Esophagus muscularis mucosa (tissue), 4 donors: ENCODE measurements around the gene TDRD12. TPM values are rescaled to one million over a fixed set of nuclear protein-coding genes. Genes with fewer than 3 reads are reported as not detected.
"Not testable (repeated sequence)": the region's sequence is repeated elsewhere in the genome, so short reads cannot be mapped to it uniquely, and the experiment has no call there.

Experiments
- DNase-seq: peaks from one replicate; pipeline ENCODE4 v3.0.0-alpha.2; 2017; ENCODE audit errors: extremely low spot score
- H3K27ac ChIP-seq, 4 donors: fragments of 200-600 bp; sonication (generic); replicated peaks in 1 of 4; 1 replicate in 3 of 4; 2 replicates in 1 of 4; pipeline ENCODE4 v1.5.1; 2016 to 2019; ENCODE audit warnings: mild to moderate bottlenecking in 1 of 4
- H3K27me3 ChIP-seq, 4 donors: fragments of 200-600 bp; sonication (generic); one replicate each; pipeline versions ENCODE4 v1.5.1 to v1.6.0; 2016 to 2019
- H3K36me3 ChIP-seq, 4 donors: fragments of 200-600 bp; sonication (generic); one replicate each; pipeline ENCODE4 v1.5.1; 2016 to 2019
- H3K4me1 ChIP-seq, 4 donors: fragments of 200-600 bp; sonication (generic); one replicate each; pipeline ENCODE4 v1.5.1; 2016 to 2019
- H3K4me3 ChIP-seq, 4 donors: fragments of 200-600 bp; sonication (generic); 1 replicate in 2 of 4; 2 replicates in 2 of 4; pipeline ENCODE4 v1.5.1; 2016 to 2019; ENCODE audit warnings: mild to moderate bottlenecking in 4 of 4, moderate library complexity in 1 of 4
- H3K9me3 ChIP-seq, 4 donors: fragments of 200-600 bp; sonication (generic); 1 replicate in 3 of 4; 2 replicates in 1 of 4; pipeline ENCODE4 v1.5.1; 2016 to 2019
- CTCF ChIP-seq, 3 experiments: fragments of 200-600 bp in 2 of 3; fragments of 450-650 bp in 1 of 3; sonication (generic) in 2 of 3; IDR thresholded peaks; one replicate each; pipeline ENCODE4 v1.5.1; 2017 to 2019; ENCODE audit warnings: antibody characterized with exemption in 3 of 3, mild to moderate bottlenecking in 2 of 3, moderate library complexity in 1 of 3
- EP300 ChIP-seq: sonication (generic); formaldehyde crosslinking; IDR thresholded peaks from one replicate; pipeline ENCODE4 v1.6.1; 2017; ENCODE audit warnings: antibody characterized with exemption
- POLR2A ChIP-seq: fragments of 450-650 bp; IDR thresholded peaks from one replicate; pipeline ENCODE4 v1.6.1; 2017; ENCODE audit warnings: antibody characterized with exemption, moderate library complexity, mild to moderate bottlenecking, low read depth
- POLR2AphosphoS5 ChIP-seq, 2 donors: sonication (generic); formaldehyde crosslinking; IDR thresholded peaks; one replicate each; pipeline ENCODE4 v1.6.1; 2017; ENCODE audit warnings: antibody characterized with exemption in 2 of 2
- WGBS: methylation state at CpG from one replicate; pipeline ENCODE4 v1.1.5; 2018; 5-methylcytosine and 5-hydroxymethylcytosine counted together
- intact Hi-C: fragments of 100-400 bp; cut with DNase I; formaldehyde crosslinking; loops from one replicate; pipeline ENCODE4 v1.15.1; 2023
- total RNA-seq, 4 donors: library from RNA; depleted of rRNA; stranded (reverse); fragments of >200 nt; gene quantifications; one replicate each; pipeline versions ENCODE4 v1.1.0 to v1.2.1, GENCODE V29; 2016

Gene TDRD12
- total RNA-seq, 4 donors from 2014 or later: 0.83 to 1.6 (median 1.3) TPM; not detected in 1

- DNase-seq: no peak
- Histone ChIP-seq H3K4me3 (no peak overlapping the region), H3K9me3 (no peaks in the 10 kb centered on the region), H3K27me3 (peaks cover 0 to 12% (median 0%) of the 10 kb centered on the region in 4 donors), H3K36me3 (peaks cover 0 to 15% (median 3%) of the 10 kb centered on the region in 4 donors), H3K4me1 (no peaks in the 10 kb centered on the region), H3K27ac (no peak overlapping the region)
- intact Hi-C loops: no loop called here
- TF ChIP-seq POLR2A (no peak), POLR2AphosphoS5 (IDR thresholded peaks at IDR 0.05) (no peak), EP300 (no peak), CTCF (IDR thresholded peaks at IDR 0.05) (no peak)
- WGBS: 95% methylated on average over 12 of the region's 15 CpGs
These were observed 109.2 kb downstream of the TDRD12 start for GRCh38 chr19:32828643-32829344.

- intact Hi-C loops: no loop called here
- no peak for DNase-seq
- no peak overlapping the region for H3K4me3 ChIP-seq
- H3K27ac ChIP-seq: no peak overlapping the region
- H3K36me3 ChIP-seq: peaks cover 0 to 15% (median 3%) of the 10 kb centered on the region in 4 donors
- peaks cover 0 to 3% (median under 1%) of the 10 kb centered on the region in 4 donors for H3K4me1 ChIP-seq
- 91% methylated on average over 10 of the region's 10 CpGs for WGBS
- H3K9me3 ChIP-seq: no peaks in the 10 kb centered on the region
- TF ChIP-seq CTCF (IDR thresholded peaks at IDR 0.05): no peak
- peaks cover 0 to 6% (median 0%) of the 10 kb centered on the region in 4 donors for H3K27me3 ChIP-seq
These were observed 109.9 kb downstream of the TDRD12 start for GRCh38 chr19:32829345-32829896.

GRCh38 chr19:32830231-32831014, 110.9 kb downstream of the TDRD12 start:
- intact Hi-C loops: no loop called here
- H3K4me3 ChIP-seq: no peak overlapping the region
- no peaks in the 10 kb centered on the region for H3K27me3 ChIP-seq
- H3K9me3 ChIP-seq: no peaks in the 10 kb centered on the region
- WGBS: 85% methylated on average over 8 of the region's 8 CpGs
- TF ChIP-seq POLR2AphosphoS5 (IDR thresholded peaks at IDR 0.05): no peak
- no peak for TF ChIP-seq EP300
- no peak for TF ChIP-seq POLR2A
- no peak for TF ChIP-seq CTCF (IDR thresholded peaks at IDR 0.05)
- DNase-seq: no peak
- peaks cover 0 to 6% (median 2%) of the 10 kb centered on the region in 4 donors for H3K4me1 ChIP-seq
- no peak overlapping the region for H3K27ac ChIP-seq
- H3K36me3 ChIP-seq: peaks cover 0 to 15% (median 3%) of the 10 kb centered on the region in 4 donors

- no peak for TF ChIP-seq POLR2AphosphoS5 (IDR thresholded peaks at IDR 0.05)
- TF ChIP-seq POLR2A: no peak
- TF ChIP-seq CTCF (IDR thresholded peaks at IDR 0.05): no peak
- TF ChIP-seq EP300: no peak
- Histone ChIP-seq H3K27ac (no peak overlapping the region), H3K9me3 (no peaks in the 10 kb centered on the region), H3K4me3 (no peak overlapping the region), H3K27me3 (no peaks in the 10 kb centered on the region), H3K4me1 (peaks cover 0 to 6% (median 2%) of the 10 kb centered on the region in 4 donors), H3K36me3 (peaks cover 0 to 15% (median 3%) of the 10 kb centered on the region in 4 donors)
- intact Hi-C loops: no loop called here
- WGBS: 94% methylated on average over 5 of the region's 5 CpGs
- DNase-seq: no peak
These were observed 112.0 kb downstream of the TDRD12 start for GRCh38 chr19:32831611-32832010.

GRCh38 chr19:32832094-32832493, 112.5 kb downstream of the TDRD12 start:
- DNase-seq, H3K4me3 ChIP-seq, H3K9me3 ChIP-seq, intact Hi-C loops, H3K4me1 ChIP-seq, H3K27ac ChIP-seq, H3K27me3 ChIP-seq: not testable (repeated sequence)
- H3K36me3 ChIP-seq: peaks cover 0 to 15% (median 3%) of the 10 kb centered on the region in 4 donors
- WGBS: 96% methylated on average over 12 of the region's 12 CpGs

- intact Hi-C loops, H3K27ac ChIP-seq, H3K9me3 ChIP-seq, H3K4me1 ChIP-seq, DNase-seq, H3K27me3 ChIP-seq, H3K4me3 ChIP-seq: not testable (repeated sequence)
- WGBS: 90% methylated on average over 7 of the region's 7 CpGs
- peaks cover 0 to 15% (median 3%) of the 10 kb centered on the region in 4 donors for H3K36me3 ChIP-seq
These were observed 113.3 kb downstream of the TDRD12 start for GRCh38 chr19:32832825-32833224.

- intact Hi-C loops, H3K4me1 ChIP-seq, H3K27me3 ChIP-seq, H3K9me3 ChIP-seq, H3K27ac ChIP-seq, DNase-seq, H3K4me3 ChIP-seq: not testable (repeated sequence)
- H3K36me3 ChIP-seq: peaks cover 0 to 15% (median under 1%) of the 10 kb centered on the region in 4 donors
- WGBS: 91% methylated on average over 7 of the region's 7 CpGs
These were observed 113.8 kb downstream of the TDRD12 start for GRCh38 chr19:32833388-32833787.
